Fibroblast of lung (primary cell): ENCODE data around the gene CFHR2. TPM values are rescaled to one million over a fixed set of nuclear protein-coding genes. Genes with fewer than 3 reads are reported as not detected.
"Not testable (repeated sequence)": the region's sequence is repeated elsewhere in the genome, so short reads cannot be mapped to it uniquely, and the experiment has no call there.

Source experiments
- DNase-seq, 2 donors: peaks; one replicate each; pipeline versions ENCODE4 v3.0.0 to v3.0.0-alpha.2; 2010; ENCODE audit warnings: low read depth in 2 of 2
- H2AFZ ChIP-seq: 2 replicates; pipeline ENCODE4 v1.5.1; 2012; ENCODE audit warnings: low read length, control low read depth, inconsistent platforms
- H3K27ac ChIP-seq: 2 replicates; pipeline ENCODE4 v1.5.1; 2011; ENCODE audit warnings: low read length, control low read depth; ENCODE audit not compliant: insufficient read depth
- H3K27me3 ChIP-seq: 2 replicates; pipeline ENCODE4 v1.5.1; 2011; ENCODE audit warnings: mild to moderate bottlenecking, low read length; ENCODE audit not compliant: control insufficient read depth, insufficient read depth
- H3K36me3 ChIP-seq: 2 replicates; pipeline ENCODE4 v1.5.1; 2011; ENCODE audit warnings: low read length; ENCODE audit not compliant: control insufficient read depth, insufficient read depth
- H3K4me1 ChIP-seq: 2 replicates; pipeline ENCODE4 v1.5.1; 2011; ENCODE audit warnings: low read length; ENCODE audit not compliant: control insufficient read depth, insufficient read depth; ENCODE audit errors: extremely low read depth
- H3K4me2 ChIP-seq: 2 replicates; pipeline ENCODE4 v1.5.1; 2011; ENCODE audit warnings: low read length, control low read depth; ENCODE audit not compliant: insufficient read depth; ENCODE audit errors: extremely low read depth
- H3K4me3 ChIP-seq, 4 experiments: fragments of 200-600 bp in 1 of 4; sonication (generic) in 1 of 4; replicated peaks in 1 of 4; 2 replicates each; pipeline ENCODE4 v1.5.1; 2011 to 2016; ENCODE audit warnings: low read length in 4 of 4, low read depth in 3 of 4, mild to moderate bottlenecking in 3 of 4, control low read depth in 2 of 4, inconsistent platforms in 1 of 4, mixed read lengths in 1 of 4; ENCODE audit not compliant: insufficient read depth in 1 of 4; ENCODE audit errors: control extremely low read depth in 1 of 4
- H3K79me2 ChIP-seq: 2 replicates; pipeline ENCODE4 v1.5.1; 2012; ENCODE audit warnings: mild to moderate bottlenecking, low read length, inconsistent platforms; ENCODE audit not compliant: control insufficient read depth, insufficient read depth
- H3K9ac ChIP-seq: 2 replicates; pipeline ENCODE4 v1.5.1; 2011; ENCODE audit warnings: mild to moderate bottlenecking, low read length, control low read depth; ENCODE audit not compliant: insufficient read depth
- H3K9me3 ChIP-seq: 2 replicates; pipeline ENCODE4 v1.5.1; 2012; ENCODE audit warnings: low read depth, low read length; ENCODE audit not compliant: control insufficient read depth, insufficient read depth
- H4K20me1 ChIP-seq: 2 replicates; pipeline ENCODE4 v1.5.1; 2011; ENCODE audit warnings: low read length; ENCODE audit not compliant: control insufficient read depth, insufficient read depth; ENCODE audit errors: extremely low read depth
- EZH2 ChIP-seq: IDR thresholded peaks from 2 replicates; pipeline ENCODE4 v1.5.1; 2012; ENCODE audit warnings: low read length, control low read depth, mild to moderate bottlenecking; ENCODE audit errors: missing control alignments
- polyA plus RNA-seq, 2 donors: library from polyadenylated mRNA; depleted of rRNA in 1 of 2; stranded (reverse) in 1 of 2; unstranded in 1 of 2; fragments of >200 nt; gene quantifications; 2 replicates each; pipeline ENCODE4 v1.2.1, GENCODE V29; 2011 to 2012; ENCODE audit warnings: missing spikeins in 1 of 2
- total RNA-seq: library from RNA; depleted of rRNA; stranded (reverse); fragments of >200 nt; gene quantifications from 2 replicates; pipeline ENCODE4 v1.2.1, GENCODE V29; 2014
- TF ChIP-seq, protein P1 (sequence below), 2 donors: IDR thresholded peaks in 1 of 2; conservative IDR thresholded peaks in 1 of 2; 1 replicate in 1 of 2; 2 replicates in 1 of 2; pipeline ENCODE4 v1.5.1; 2011 to 2012; ENCODE audit warnings: low read length in 2 of 2, control low read depth in 1 of 2, inconsistent platforms in 1 of 2, low read depth in 1 of 2, mild to moderate bottlenecking in 1 of 2

Gene CFHR2
- total and polyA plus RNA-seq, 2 donors (not counting 1 experiment from before 2014, with no cell fraction given) = not detected

GRCh38 chr1:196933531-196934189 lies 9.9 kb upstream of the CFHR2 start:
- no peak overlapping the region for H3K4me2 ChIP-seq
- no peaks in the 10 kb centered on the region for H4K20me1 ChIP-seq
- H2AFZ ChIP-seq = no peak overlapping the region
- no peaks in the 10 kb centered on the region for H3K79me2 ChIP-seq
- H3K4me3 ChIP-seq = no peak overlapping the region
- H3K9ac ChIP-seq = no peak overlapping the region
- TF ChIP-seq, protein P1, sequence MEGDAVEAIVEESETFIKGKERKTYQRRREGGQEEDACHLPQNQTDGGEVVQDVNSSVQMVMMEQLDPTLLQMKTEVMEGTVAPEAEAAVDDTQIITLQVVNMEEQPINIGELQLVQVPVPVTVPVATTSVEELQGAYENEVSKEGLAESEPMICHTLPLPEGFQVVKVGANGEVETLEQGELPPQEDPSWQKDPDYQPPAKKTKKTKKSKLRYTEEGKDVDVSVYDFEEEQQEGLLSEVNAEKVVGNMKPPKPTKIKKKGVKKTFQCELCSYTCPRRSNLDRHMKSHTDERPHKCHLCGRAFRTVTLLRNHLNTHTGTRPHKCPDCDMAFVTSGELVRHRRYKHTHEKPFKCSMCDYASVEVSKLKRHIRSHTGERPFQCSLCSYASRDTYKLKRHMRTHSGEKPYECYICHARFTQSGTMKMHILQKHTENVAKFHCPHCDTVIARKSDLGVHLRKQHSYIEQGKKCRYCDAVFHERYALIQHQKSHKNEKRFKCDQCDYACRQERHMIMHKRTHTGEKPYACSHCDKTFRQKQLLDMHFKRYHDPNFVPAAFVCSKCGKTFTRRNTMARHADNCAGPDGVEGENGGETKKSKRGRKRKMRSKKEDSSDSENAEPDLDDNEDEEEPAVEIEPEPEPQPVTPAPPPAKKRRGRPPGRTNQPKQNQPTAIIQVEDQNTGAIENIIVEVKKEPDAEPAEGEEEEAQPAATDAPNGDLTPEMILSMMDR (conservative IDR thresholded peaks at IDR 0.05 in 1 of 2, IDR thresholded peaks at IDR 0.05 in 1 of 2; ENCODE audit: low read depth in 1 of 2, low read length in 2 of 2) = no peak
- TF ChIP-seq EZH2 = no peak
- H3K27me3 ChIP-seq = no peaks in the 10 kb centered on the region
- H3K4me1 ChIP-seq = no peaks in the 10 kb centered on the region
- H3K36me3 ChIP-seq = no peaks in the 10 kb centered on the region
- H3K27ac ChIP-seq = no peak overlapping the region
- no peaks in the 10 kb centered on the region for H3K9me3 ChIP-seq
- DNase-seq = no peak

DNA sequence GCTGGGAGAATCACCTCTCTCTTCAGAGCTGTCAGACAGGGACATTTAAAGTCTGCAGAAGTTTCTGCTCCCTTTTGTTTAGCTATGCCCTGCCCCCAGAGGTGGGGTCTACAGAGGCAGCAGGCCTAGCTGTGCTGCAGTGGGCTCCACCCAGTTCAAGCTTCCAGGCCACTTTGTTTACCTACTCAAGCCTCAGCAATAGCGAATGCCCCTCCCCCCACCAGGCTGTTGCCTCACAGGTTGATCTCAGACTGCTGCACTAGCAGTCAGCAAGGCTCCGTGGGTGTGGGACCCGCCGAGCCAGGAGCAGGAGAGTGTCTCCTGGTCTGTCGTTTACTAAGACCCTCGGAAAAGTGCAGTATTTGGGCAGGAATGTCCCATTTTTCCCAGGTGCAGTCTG lies 2.1 kb upstream of the CFHR2 start:
- H4K20me1 ChIP-seq, H3K4me1 ChIP-seq, H3K4me2 ChIP-seq, H3K79me2 ChIP-seq, H2AFZ ChIP-seq, H3K27me3 ChIP-seq, H3K36me3 ChIP-seq, DNase-seq, H3K27ac ChIP-seq, H3K9me3 ChIP-seq, H3K9ac ChIP-seq, H3K4me3 ChIP-seq: not testable (repeated sequence)

DNA sequence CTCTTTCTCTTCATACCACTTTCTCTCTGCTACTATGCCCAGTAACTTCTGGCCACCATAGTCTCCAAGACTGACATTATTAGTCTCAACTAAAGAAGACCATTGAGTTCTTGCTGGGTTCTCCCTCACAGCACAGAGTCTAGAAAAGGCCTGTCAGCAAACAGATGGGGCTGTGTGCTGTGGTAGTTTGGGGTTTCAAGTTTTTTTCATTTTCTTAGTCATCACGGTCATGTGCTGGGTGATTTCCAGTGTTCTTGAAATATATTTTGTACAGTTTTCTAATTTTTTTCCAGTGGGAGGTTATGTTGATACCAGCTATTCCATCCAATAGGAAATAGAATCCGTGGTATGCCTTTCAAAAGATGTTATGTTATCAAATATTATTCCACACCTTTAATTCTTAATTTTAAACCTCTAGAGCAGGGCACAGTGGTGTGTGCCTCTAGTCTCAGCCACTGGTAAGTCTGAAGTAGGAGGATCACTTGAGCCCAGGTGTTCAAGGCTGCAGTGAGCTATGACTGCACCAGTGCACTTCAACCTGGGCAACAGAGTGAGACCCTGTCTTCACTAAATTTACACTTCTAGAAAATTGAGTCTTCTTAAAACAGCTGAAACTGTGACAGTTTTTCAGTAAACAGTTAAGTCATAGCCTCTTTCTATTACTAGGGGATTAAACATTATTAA lies 8.3 kb downstream of the CFHR2 start:
- H3K9me3 ChIP-seq = no peaks in the 10 kb centered on the region
- no peaks in the 10 kb centered on the region for H3K27me3 ChIP-seq
- no peak overlapping the region for H2AFZ ChIP-seq
- H4K20me1 ChIP-seq = no peaks in the 10 kb centered on the region
- no peak overlapping the region for H3K27ac ChIP-seq
- DNase-seq = no peak
- no peak overlapping the region for H3K4me3 ChIP-seq
- H3K4me1 ChIP-seq = no peaks in the 10 kb centered on the region
- H3K4me2 ChIP-seq = no peak overlapping the region
- H3K79me2 ChIP-seq = no peaks in the 10 kb centered on the region
- no peaks in the 10 kb centered on the region for H3K36me3 ChIP-seq
- H3K9ac ChIP-seq = no peak overlapping the region
- TF ChIP-seq EZH2 = no peak
- TF ChIP-seq, protein P1 (conservative IDR thresholded peaks at IDR 0.05 in 1 of 2, IDR thresholded peaks at IDR 0.05 in 1 of 2; ENCODE audit: low read depth in 1 of 2, low read length in 2 of 2) = no peak
